Endothelial cell of umbilical vein (primary cell): ENCODE results near the gene SLC35D1.

ENCODE experiments used
- GATA2 ChIP-seq: IDR thresholded peaks from 2 replicates; pipeline ENCODE4 v1.7.0; 2011; ENCODE audit warnings: low read depth, mild to moderate bottlenecking, moderate library complexity, mixed read lengths, low read length; ENCODE audit not compliant: insufficient read length, insufficient read depth
- MAX ChIP-seq: IDR thresholded peaks from 2 replicates; pipeline ENCODE4 v1.6.1; 2011; ENCODE audit not compliant: insufficient read depth, insufficient read length

- TF ChIP-seq GATA2, result no peak
- no peak for TF ChIP-seq MAX
These were observed 8.5 kb upstream of the SLC35D1 start for GRCh38 chr1:67062412-67062811.
